HG03039 (cell line): ENCODE results near the gene STARD13.

Source experiments
- ATAC-seq: cut with Tn5 transposase; IDR thresholded peaks from one replicate; pipeline ENCODE4 v1.9.1; 2021; ENCODE audit warnings: mild to moderate bottlenecking, moderate library complexity; ENCODE audit not compliant: unreplicated experiment

The STARD13 gene

DNA sequence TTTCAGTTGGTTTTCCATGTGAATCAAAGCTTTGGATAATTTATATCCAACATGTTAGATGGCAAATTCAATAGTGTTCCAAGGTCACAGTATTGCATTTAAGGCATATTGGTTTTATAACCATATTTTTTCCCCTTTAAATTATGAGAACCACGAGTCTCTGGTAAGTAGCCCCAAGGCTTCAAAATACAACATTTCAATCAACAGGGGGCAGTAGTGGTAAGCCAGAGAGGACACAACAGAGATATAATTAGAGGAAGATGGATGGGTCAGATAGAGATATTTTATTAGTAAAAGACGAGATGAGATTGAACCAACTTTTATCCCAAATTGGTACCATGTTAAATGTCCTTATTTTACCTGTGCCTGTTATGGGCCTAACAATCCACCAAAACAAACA is 216.2 kb downstream of the STARD13 start:
- no peak for ATAC-seq

DNA sequence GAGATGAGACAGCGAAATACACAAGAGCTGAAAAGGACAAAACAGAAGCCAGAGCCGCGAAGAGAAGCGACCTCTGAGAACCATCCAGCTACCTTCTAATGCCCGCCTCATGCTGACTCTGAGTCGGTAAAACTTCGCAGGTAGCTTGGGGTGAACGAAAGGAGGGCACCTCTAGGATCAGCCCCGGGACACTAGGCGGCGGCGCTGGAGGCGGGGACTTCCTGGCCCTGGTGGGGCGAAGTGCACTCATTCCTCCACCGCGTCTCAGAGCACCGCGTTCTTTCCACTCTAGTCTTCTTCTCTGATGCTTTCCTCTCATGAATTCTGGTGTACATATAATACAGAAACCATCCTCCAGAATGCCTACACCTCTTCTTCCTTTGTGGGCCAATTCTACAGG is 219.2 kb downstream of the STARD13 start:
- ATAC-seq, result no peak

DNA sequence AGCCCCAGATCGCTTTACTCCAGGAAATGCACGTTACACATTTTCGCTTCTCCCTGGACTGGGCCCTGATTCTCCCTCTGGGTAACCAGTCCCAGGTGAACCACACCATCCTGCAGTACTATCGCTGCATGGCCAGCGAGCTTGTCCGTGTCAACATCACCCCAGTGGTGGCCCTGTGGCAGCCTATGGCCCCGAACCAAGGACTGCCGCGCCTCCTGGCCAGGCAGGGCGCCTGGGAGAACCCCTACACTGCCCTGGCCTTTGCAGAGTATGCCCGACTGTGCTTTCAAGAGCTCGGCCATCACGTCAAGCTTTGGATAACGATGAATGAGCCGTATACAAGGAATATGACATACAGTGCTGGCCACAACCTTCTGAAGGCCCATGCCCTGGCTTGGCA is 224.7 kb downstream of the STARD13 start:
- no peak for ATAC-seq

DNA sequence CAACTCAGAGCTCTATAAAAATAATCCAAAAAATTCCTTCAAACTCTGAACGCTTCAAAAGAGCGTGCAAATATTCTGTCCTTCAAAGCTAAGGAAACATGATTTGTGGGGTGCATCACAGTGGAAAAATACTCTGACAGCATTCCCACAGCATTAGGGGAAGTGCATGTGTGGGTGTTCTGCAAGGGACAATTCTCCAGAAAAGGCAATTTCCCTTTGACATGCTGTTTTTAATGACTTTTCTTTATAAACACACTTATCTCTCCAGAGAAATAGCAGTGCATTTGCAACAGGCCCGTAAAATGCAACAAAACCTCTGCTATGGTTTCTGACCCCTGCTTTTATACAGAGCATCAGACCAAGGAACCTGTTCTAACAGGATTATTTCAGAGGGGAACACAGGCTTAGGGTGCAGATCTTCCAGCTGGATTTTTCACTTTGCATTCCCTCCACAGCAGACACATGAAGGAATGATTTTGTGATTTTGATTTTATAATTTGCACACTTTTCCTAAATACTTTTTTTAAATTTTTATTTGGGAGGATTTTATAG is 226.7 kb downstream of the STARD13 start:
- ATAC-seq, result no peak

DNA sequence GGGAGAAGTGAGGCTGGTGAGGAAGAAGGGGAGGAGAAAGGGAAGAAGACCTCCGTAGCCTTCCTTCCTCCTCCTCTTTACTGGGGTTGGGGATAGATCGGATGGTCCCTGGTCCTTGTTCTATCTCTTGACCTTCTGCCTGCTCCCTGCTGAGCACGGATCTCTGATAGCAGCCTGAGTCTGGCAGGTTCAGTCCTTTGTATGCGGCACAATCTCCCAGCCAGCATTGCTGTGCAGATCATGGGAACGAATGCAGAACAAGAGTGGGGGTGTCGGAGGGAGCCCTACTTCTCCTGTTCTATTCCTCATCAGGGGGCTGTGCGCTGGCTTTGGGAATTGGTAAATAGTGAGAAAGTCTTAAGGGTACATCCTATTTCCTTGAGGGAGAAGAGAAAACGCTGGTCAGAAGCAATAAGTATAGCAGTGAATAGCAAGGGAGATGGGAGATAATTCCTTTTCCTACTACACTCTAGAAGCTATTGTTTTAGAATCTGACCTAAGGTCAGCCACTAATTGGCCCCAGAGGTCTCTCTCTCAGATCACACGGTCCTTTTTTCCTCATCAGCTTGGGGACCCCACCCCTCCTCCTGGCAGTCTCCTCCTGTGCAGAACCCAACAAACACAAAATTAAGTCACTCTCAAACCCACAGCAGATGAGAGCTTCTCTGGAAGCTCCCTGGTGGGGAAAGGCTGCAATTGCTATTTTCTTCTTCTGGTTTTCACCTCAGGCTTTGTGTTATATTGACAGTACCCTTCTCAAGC is 228.4 kb downstream of the STARD13 start:
- ATAC-seq, result no peak

DNA sequence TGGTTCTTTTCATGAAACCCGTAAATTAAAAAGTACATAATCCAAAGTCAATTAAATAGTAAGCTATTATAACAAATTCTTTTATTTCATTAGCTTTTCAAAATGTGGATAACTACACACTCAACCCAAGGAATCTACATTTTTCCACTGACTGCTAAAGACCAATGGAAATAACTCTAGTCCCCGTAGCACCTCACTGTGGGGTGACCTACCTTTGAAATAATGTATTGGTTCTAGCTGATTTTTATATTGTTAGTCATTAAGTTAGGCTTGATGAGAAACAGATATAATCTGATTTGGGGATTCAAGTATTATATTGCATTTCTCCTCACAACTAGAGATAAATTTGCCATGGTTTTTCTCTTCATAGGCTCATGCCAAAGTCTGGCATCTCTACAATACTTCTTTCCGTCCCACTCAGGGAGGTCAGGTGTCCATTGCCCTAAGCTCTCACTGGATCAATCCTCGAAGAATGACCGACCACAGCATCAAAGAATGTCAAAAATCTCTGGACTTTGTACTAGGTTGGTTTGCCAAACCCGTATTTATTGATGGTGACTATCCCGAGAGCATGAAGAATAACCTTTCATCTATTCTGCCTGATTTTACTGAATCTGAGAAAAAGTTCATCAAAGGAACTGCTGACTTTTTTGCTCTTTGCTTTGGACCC is 232.0 kb downstream of the STARD13 start:
- no peak for ATAC-seq
